ENCODE results near the gene KIF21A.

DNA sequence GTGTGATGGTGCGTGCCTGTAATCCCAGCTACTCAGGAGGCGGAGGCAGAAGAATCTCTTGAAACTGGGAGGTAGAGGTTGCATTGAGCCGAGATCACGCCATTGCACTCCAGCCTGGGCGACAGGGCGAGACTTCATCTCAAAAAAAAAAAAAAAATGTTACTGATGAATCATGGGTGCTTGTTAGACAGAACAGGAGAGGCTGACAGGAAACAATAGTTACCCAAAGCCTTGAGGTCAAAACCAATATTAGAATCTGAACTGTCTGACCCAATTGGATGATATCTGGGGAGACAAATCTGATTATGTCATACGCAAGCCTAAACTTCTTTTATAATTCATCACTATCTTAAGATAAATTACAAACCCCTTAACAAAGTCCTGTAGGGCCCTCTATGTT lies 40.7 kb upstream of the KIF21A start:
- TF ChIP-seq POLR2A (IDR thresholded peaks at IDR 0.05), result no peak
- TF ChIP-seq, protein P1, sequence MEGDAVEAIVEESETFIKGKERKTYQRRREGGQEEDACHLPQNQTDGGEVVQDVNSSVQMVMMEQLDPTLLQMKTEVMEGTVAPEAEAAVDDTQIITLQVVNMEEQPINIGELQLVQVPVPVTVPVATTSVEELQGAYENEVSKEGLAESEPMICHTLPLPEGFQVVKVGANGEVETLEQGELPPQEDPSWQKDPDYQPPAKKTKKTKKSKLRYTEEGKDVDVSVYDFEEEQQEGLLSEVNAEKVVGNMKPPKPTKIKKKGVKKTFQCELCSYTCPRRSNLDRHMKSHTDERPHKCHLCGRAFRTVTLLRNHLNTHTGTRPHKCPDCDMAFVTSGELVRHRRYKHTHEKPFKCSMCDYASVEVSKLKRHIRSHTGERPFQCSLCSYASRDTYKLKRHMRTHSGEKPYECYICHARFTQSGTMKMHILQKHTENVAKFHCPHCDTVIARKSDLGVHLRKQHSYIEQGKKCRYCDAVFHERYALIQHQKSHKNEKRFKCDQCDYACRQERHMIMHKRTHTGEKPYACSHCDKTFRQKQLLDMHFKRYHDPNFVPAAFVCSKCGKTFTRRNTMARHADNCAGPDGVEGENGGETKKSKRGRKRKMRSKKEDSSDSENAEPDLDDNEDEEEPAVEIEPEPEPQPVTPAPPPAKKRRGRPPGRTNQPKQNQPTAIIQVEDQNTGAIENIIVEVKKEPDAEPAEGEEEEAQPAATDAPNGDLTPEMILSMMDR (IDR thresholded peaks at IDR 0.05), result no peak
